NCI-H1436 treated with DMSO at 0.1 percent for 48 hours (cell line): Measurements from ENCODE around the gene SUPT3H.

Source experiments
- DNase-seq: peaks from one replicate; lab custom pipeline; 2025; lab: John Stamatoyannopoulos, UW

Gene SUPT3H

DNA sequence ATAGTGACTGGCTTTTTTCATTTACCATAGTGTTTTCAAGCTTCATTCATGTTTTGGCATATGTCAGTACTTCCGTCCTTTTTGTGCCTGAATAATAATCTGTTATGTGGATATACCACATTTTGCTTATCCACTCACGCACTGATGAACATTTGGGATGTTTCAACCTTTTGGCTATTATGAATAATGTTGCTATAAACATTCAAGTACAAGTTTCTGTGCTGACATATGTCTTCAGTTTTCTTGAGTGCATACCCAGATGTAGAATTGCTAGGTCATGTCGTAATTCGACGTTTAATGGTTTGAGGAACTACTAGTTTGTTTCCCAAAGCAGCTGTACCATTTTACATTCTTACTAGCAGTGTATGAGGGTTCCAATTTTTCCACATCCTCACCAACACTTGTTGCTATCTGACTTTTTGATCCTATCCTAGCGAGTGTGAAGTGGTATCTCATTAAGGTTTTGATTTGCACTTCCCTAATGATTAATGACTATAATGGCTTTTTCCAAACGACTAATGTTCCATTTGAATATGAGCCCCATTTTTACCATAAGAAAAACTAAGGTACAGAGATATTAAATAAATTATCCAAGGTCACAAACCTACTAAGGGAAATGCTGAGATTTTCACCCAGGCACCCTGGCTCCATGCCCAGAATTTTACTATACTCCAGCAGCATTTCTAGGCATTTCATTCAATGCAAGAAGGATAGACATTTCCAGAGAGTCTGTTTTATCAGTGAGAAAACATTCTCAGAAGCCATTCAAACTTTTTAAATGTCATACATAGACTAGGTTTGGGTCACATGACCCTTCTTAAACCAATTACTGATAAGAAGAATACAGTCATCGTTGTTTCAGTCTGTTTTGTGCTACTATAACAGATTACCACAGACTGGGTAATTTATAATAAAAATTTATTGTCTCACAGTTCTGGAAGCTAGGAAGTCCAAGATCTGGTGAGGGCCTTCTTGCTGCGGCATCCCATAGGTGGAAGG is 120.7 kb downstream of the SUPT3H start:
- DNase-seq = no peak

DNA sequence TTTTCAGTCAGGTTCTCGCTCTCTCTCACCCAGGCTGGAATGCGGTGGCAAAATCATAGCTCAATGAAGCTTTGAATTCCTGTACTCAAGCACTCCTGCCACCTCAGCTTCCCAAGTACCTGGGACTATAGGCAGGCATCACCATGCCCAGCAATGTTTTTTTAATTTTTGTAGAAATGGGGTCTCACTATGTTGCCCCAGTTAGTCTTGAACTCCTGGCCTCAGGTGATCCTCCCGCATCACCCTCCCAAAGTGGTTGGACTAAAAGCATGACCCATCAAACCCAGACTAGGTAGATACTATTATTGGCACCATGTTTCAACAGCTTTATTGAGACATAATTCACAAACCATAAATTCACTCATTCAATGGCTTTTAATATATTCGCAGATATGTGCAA is 122.3 kb downstream of the SUPT3H start:
- DNase-seq = no peak

DNA sequence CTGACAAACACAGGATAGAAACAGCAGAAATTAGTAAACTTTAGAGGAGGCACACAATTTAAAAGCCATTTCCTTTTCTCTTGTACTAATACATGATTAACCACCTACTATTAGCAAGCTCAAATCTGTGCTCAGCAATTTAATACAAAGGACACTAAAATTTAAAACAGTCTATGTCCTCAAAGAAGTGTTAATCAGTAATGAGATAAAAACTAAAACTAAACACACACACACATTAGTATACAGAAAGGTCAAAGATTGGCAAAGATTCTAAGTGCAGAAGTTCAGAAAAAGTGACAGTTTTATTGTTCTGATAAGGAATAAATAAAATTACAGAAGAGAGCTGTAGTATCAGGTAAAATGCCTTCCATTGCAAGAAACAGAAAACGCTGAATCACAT is 123.5 kb downstream of the SUPT3H start:
- no peak for DNase-seq

DNA sequence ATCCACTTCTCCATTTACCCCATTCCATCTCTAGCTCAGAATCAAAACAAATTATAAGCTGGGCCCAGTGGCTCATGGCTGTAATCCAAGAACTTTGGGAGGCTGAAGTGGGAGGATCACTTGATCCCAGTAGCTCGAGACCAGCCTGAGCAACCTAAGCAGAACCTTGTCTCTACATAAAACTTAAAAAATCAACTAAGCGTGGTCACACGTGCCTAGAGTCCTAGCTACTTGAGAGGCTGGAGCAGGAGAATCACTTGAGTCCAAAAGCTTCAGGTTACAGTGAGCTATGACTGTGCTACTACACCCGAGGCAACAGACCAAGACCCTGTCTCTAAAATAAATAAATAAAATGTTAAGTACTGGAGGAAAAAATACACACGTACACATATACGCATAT is 124.3 kb downstream of the SUPT3H start:
- DNase-seq = no peak

DNA sequence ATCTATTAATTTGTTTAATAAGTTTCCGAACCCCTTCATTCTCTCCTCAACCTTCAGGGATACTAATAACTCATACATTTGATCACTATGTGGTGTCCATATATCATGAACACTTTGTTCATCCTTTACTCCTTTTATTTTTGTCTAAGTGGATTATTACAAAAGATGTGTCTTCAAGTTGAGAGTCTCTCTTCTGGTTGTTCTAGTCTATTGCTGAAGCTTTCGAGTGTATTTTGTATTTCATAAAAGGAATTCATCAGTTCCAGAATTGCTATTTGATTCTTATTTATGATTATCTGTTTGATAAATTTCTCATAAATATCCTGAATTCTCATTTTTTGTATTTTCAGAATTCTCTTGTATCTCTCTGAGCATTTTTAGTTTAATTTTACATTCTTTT is 146.1 kb downstream of the SUPT3H start:
- no peak for DNase-seq

DNA sequence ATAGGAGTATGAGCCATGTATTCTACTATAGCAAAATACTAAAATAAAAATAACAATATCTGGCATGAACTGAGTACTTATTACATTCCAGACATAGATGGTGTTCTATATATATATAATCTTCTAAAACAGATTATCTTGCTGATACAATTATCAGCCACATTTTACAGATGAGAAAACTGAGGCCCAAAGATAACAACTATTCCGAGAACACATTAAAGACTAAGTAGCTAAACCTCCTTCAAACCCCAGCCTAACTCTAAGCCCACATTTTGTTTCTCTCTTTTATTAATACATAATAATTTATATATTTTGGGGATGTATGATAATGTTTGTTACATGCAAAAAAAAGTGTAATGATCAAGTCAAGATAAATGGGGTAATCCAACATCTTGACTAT is 148.3 kb downstream of the SUPT3H start:
- DNase-seq = no peak

DNA sequence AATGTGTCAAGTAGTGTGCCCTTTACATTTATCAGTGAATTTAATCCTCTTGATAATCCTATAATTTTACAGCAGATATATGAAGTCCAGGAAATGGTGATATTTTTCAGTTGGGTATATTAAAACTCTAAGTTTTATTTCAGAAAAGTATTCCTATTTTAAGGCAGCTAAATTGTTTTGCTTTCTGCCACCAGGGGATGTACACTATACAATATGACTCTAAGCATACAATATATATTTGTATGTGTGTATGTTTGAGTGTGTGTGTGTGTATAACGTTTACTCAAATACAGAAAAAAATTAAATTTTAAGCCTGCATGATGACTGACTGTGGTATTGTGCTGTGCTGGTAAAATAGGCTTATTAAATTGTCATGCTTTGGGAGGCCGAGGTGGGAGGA is 151.7 kb downstream of the SUPT3H start:
- no peak for DNase-seq

DNA sequence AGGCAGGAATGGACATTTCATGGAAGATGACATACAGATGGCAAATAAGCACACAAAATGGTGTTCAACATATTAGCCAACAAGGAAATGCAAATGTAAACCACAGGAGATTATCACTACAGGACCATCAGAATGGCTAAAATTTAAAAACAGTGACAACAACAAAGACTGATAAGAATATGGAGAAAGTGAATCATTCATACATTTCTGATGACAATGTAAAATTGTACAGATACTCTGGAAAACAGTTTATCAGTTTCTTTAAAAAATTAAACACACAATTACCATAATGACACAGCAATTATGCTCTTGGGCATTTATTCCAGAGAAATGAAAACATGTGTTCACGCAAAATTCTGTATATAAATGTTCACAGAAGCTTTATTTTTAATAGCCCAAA is 155.4 kb downstream of the SUPT3H start:
- DNase-seq = no peak

DNA sequence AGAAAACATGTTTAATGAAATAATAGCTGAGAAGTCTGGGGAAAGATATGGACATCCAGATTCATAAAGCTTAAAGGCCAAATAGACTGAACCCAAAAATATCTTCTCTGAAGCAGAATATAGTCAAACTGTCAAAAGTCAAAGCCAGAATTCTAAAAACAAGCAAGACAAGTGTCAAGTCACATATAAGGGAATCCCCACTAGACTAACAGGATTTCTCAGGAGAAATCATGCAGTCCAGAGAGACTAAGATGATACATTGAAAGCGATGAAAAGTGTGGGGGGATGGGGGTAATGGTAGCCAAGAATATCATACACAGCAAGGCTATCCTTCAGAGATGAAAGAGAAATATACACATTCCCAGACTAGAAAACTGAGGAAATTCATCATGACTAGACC is 162.0 kb downstream of the SUPT3H start:
- no peak for DNase-seq

DNA sequence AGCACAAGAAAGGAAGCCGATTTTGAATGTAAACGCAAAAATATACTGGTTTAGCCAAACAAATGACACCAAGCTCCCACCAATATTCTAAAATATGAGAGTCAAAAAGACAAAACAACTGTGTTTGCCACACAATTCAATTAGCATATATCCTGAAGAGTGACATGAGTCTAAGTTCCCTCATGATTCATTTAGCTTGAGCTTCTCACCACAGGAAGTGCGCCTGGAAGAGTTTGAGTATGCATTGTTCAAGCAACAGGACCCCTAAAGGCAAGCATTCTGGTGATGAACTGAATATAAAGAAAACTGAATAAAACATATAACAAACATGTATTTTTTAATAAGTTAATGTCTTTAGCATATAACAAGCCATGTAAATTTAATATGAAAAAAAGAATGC is 164.8 kb downstream of the SUPT3H start:
- no peak for DNase-seq

DNA sequence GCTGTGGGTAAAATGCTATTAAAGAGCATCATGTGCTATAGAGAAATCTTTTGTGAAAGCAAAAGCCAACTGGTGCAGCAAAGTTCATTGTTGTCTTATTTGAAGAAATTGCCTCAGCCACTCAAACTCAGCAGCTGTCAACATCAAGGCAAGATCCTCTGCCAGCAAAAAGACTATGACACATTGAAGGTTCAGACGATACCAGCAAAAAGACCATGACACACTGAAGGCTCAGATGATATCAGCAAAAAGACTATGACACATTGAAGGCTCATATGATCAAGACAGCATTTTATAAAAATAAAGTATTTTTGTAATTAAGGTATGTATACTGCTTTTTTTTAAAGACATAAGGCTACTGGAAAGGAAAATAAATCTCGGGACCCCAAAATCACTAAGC is 168.0 kb downstream of the SUPT3H start:
- DNase-seq = no peak

DNA sequence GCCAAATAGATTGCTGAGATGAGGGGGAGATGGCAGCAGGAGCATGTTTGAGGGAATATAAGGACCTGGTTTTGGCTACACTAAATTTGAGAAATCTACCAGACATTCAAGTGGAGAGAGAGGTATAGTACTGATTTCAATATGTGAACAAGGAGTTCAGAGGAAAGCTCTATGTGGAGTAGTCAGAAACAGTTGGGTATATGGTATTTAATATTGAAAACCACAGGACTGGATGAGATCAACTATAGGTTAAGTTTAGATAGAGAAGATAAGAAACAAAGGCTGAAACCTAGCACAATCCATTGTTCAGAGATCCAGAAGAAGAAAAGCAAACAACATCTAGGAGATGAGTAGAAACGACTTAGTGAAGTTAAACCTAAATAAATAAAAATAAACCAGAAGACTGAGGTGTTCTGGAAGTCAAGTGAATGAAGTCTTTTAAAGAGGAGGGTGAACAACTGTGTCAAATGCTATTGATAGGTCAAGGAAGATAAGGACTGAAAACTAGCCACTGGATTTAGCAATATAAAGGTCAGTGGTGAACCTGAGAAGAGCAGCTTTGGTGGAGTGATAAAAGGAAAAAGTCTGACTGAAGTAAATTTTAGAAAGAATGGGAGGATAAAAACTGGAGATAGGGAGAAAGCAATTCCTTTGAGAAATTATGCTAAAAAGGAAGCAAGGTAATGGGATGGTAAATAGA is 170.8 kb downstream of the SUPT3H start:
- DNase-seq = no peak

DNA sequence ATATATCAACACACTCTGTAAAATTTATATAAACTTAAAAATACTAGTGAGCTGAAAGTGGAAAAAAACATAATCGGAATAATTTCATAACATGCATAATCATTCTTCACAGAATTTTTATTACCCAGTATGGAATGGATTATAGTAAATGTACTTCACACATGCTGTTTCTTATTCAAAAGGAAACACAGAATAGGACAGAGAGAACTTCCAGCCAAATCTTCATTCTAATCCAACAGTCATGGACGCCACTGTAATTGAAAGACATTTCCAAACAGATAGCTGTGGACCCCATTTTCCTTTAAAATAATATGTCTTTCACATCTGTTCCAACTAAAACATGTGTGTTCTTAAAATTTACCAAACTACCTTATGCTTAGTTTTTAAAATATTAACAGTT is 176.2 kb downstream of the SUPT3H start:
- no peak for DNase-seq

DNA sequence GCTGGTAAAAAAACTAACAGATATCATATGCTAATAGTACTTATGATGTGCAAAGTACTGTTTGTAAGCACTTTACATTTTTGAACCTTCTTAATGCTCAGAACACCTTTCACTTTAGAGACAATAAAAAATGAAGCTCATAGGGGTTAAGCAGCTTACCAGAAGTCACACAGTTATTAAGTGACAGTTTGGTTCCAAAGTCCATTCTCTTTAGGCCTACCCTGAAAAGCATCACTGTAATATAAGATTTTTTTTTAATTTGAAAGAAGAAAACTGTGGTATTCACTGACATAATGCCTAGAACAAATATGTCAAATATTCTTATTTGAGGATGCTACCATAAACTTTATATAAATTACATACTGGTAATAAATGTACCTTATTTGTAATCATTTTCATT is 177.2 kb downstream of the SUPT3H start:
- no peak for DNase-seq

DNA sequence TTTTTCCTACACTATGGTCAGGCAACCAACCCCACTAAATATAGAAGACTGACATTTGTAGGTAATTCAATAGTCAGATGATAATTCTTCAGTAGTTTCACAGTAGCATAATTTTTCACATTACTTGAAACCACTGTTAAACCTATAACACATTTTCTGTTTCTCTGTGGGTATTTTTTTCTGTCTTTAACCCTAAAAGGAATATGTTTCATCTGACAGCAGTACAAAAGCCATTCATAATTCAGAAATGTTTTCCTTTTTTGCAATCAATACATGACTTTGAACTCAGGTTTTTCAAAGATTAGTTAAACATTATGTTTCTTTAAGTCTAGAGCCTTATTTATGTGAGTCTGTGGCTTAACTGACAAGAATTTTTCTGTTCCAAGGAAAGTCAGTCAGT is 178.2 kb downstream of the SUPT3H start:
- no peak for DNase-seq

DNA sequence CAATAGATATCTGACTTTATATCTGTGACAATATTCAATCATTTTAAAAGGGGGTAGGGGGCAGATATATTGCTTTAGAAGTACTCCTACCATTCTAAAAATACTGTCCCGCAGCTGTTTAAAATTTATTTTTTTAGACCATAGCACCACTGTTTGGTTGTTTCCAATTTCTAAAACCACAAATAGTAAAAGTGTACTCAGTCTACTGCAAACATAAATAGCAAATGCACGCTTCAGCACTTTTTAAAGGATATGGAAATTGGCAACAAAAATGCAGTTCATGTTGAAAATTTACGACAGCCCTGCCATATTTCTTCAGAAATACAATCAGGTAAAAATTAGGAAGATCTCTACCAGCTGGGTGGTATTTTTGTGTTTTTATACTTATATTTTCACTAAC is 181.6 kb downstream of the SUPT3H start:
- no peak for DNase-seq

DNA sequence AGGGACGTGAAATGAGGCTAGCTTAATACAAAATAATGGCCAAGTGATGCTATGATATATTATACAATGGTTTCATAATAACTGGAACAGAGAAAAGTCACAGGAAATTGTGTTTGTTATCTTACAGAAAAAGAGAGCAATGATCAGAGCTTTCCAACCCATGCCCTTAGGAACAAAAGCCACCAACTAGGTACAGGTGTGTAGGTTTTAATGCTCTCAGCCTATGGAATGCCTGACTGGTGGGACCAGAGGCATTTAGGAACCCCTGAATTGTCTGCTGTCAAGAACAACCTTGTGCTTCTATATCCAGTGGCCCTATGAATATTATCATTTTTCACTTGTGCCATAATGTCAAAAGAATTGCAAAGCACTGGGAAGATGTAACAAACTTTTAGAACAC is 182.6 kb downstream of the SUPT3H start:
- DNase-seq = no peak

DNA sequence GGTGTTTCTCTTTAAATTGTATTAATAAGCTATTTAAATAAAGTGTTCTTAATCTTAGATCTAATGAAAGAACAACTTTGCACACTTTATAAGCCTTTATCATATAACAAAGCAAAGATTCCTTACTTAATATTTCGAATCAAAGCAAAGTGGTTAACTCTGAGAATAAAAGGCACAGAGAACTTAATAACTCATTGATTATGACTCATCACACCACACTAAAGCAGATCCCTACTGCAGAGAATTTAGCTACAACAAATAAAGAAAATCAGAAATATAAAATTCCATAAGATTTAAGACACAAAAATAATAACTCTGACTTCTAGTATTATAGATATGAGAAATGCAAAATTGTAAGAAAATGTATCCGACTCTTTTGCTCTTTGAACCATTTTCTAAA is 185.2 kb downstream of the SUPT3H start:
- no peak for DNase-seq

DNA sequence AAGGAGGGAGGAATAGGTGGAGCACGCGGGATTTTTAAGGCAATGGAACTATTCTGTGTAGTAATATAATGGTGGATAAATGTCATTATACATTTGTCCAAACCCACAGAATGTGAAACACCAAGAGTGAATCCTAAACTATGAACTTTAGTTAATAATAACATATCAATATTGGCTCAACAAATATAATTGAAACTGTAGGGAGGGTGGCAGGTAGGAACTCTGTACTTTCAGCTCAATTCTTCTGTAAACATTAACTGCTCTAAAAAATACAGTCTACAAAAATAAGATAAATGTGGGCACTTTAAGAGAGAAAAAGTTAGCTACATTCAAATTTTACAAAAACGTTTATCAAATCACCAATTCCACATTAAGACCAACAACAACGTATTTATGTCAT is 186.3 kb downstream of the SUPT3H start:
- no peak for DNase-seq

DNA sequence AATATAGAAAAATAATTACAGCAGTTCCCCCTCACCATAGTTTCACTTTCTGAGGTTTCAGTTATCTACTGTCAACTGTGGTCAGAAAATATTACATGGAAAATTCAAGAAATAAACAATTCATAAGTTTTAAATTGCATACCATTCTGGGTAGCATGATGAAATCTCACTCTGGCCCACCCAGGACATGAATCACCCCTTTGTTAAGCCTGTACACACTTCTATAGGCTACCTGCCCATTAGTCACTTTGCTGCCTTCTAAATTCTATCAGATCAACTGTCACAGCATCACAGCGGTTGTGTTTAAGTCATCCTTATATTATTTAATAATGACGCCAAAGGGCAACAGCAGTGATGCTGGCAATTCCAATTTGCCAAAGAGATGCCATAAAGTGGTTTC is 189.9 kb downstream of the SUPT3H start:
- no peak for DNase-seq

DNA sequence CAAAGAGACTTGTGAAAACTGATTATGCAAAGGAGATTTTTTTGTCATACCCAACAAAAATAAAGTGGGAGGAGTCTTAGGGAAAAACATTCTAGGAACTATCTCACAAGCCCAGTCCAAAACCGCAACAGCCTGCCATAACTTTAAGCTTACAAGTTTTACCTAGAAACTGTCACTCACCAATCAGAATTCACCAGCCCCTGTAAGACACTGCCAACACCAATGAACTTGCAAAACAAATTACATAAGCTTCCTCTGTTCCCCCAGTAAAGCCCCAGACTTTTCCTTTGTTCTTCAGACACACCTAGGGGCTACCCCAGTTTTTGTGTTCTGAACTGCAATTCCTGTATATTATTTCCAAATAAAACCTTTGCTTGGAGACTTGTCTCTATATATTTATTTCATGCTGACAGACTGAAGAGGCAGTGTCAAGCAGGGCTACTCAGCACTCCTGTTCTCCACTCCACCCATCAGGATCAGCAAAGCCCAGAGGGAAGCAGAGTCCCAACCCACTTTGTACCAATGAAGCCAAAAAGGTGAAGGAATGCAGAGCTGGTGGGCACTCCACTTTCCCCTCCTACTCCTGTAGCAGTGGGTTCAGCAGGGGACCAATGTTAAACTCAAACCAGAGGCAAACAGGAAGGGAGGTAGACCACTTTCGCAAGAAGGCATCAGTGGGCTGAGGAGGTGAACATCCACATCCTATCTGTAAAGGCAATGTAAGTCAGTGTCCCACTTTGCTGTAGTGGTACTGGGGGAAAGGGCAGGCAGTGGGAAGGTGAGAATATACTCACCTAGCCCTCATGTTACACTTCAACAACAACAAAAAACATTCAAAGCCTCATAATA is 192.1 kb downstream of the SUPT3H start:
- no peak for DNase-seq

DNA sequence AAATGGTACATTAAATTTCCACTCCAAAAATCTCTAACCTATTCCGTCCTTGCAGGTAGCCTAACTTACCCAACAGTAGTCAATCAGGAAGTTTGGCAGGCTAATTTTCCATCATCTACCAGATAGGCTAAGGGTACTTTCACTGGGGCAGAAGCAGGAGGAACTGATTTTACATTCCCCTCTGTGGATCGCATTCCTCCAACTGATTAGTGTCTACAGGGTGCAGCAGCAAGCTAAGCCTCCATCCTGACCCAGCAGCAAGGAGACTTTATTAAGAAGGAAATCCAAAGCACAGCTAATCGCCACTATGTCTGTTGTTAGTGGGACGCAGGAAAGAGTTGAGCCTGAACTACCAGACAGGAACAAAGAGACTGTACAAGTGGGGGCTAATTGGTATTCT is 192.8 kb downstream of the SUPT3H start:
- no peak for DNase-seq

DNA sequence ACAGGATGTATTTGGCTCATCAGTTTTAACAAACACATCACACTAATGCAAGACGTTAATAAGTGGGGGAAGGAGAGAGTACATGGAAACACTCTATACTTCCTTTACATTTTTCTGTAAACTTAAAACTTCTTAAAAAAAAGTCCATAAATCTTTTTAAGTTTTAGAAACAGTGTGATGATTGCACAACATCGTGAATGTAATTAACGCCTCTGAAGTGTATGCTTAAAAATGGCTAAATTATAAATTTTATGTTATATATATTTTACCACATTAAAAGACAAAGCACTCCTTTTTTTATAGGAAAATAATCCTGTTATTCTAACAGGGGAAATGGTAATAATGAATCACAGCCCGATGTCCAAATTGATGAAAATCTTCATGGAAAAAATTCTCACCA is 193.7 kb downstream of the SUPT3H start:
- DNase-seq = no peak
